NB4 (cell line): ENCODE data around the gene ZNF546.
A peak's percentile ranks its signal among the peaks of the same experiment; 100 is the strongest.

Experiments
- DNase-seq: peaks from one replicate; pipeline ENCODE4 v3.0.0; 2010; ENCODE audit warnings: low read depth
- H3K4me3 ChIP-seq: one replicate; pipeline ENCODE4 v1.5.1; 2011; ENCODE audit warnings: mild to moderate bottlenecking, low read depth, low read length, moderate library complexity
- MYC ChIP-seq: IDR thresholded peaks from 2 replicates; pipeline ENCODE4 v1.6.1; 2011; ENCODE audit warnings: low read depth, low read length
- POLR2A ChIP-seq: IDR thresholded peaks from 2 replicates; pipeline ENCODE4 v1.6.1; 2011; ENCODE audit warnings: mild to moderate bottlenecking; ENCODE audit not compliant: insufficient read length; ENCODE audit errors: extremely low read depth
- TF ChIP-seq, protein P1 (sequence below): IDR thresholded peaks from 2 replicates; pipeline ENCODE4 v1.6.1; 2011; ENCODE audit warnings: low read depth, low read length
- TF ChIP-seq, protein P2 (sequence below): IDR thresholded peaks from one replicate; pipeline ENCODE4 v1.5.1; 2012; ENCODE audit warnings: low read depth, low read length

Gene ZNF546

DNA sequence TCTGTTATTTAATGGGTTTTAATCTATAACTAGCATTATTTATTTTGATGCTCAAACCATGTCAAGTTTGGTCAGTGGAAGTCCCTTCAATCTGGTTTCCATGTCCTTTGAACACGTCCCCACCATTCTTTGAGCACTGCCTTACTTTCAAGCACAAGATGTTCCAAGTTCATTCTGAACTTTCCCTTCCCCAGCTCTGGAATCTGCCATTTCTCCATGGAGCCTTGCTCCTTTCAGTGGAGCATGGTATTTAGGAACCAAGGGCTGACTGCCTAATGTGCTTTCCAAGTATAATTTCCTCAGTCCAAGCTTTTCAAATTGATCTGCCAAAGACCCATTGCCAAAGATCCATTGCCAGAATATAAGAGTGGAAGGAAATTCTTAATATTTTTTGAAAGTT lies 1.1 kb upstream of the ZNF546 start:
- TF ChIP-seq, protein P1, sequence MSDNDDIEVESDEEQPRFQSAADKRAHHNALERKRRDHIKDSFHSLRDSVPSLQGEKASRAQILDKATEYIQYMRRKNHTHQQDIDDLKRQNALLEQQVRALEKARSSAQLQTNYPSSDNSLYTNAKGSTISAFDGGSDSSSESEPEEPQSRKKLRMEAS: no peak
- TF ChIP-seq, protein P2, sequence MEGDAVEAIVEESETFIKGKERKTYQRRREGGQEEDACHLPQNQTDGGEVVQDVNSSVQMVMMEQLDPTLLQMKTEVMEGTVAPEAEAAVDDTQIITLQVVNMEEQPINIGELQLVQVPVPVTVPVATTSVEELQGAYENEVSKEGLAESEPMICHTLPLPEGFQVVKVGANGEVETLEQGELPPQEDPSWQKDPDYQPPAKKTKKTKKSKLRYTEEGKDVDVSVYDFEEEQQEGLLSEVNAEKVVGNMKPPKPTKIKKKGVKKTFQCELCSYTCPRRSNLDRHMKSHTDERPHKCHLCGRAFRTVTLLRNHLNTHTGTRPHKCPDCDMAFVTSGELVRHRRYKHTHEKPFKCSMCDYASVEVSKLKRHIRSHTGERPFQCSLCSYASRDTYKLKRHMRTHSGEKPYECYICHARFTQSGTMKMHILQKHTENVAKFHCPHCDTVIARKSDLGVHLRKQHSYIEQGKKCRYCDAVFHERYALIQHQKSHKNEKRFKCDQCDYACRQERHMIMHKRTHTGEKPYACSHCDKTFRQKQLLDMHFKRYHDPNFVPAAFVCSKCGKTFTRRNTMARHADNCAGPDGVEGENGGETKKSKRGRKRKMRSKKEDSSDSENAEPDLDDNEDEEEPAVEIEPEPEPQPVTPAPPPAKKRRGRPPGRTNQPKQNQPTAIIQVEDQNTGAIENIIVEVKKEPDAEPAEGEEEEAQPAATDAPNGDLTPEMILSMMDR: no peak
- TF ChIP-seq POLR2A (no peak), MYC (no peak)
- peak overlapping the region; percentile 87 for H3K4me3 ChIP-seq
- DNase-seq: no peak

DNA sequence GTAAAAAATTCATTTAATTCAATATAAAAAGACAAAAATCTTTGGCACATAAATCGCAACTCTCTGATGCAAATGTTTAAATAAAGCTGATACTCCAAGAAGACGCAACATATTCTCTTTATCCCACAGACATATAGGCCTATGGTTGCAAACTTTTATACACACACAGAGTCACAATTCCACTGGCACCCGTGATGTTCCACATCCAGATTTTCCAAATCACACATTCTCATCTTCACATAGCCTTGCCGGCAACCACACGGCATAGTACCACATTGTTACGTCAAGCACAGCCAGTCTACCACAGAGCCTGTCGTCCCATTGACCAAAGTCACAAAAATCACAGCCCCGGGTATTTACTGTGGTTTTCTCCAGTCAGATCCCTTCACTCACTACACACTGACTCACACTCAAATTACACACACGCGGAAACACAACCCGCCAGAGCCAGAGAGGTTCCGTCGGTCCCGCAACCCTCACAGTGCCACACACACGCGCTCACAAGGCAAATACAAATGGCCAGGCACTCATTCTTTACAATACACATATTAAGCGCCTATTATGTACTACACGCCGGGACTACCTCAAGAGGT lies 546 bp upstream of the ZNF546 start:
- H3K4me3 ChIP-seq: peak overlapping the region; percentile 87
- peak; percentile 47 for DNase-seq
- TF ChIP-seq POLR2A (no peak), MYC (no peak)
- TF ChIP-seq, protein P1: no peak; the same call in 1 of the 2 replicates
- TF ChIP-seq, protein P2: no peak

DNA sequence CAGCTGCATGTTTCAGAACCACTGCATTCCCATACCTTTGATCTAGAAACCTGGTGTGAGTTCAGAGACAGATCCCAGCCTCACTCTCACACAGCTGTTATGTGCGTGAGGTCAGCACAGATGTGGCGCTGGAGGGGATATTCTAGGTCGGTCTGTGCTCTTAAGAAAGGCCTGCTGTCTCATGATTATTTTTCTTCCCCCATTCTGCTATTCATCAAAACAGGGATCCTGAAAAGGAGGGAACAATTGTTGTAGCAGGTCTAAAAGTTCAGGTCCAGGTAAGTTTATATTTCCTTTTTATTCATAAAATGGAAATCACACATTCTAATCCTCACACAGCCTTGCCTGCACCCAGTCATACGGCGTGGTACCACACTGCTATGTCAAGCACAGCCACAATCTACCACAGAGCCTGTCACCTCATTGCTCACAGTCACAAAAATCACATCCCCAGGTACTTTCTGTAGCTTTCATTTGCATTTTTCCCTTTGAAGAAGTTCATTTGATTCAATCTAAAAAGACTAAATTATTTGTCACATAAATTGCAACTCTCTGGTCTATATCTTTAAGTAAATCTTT lies 867 bp downstream of the ZNF546 start:
- no peak for DNase-seq
- H3K4me3 ChIP-seq: peak overlapping the region; percentile 87
- TF ChIP-seq, protein P1: no peak
- TF ChIP-seq, protein P2: no peak
- TF ChIP-seq POLR2A: no peak
- no peak for TF ChIP-seq MYC

- DNase-seq: no peak
- TF ChIP-seq, protein P1: no peak
- TF ChIP-seq MYC (no peak), POLR2A (no peak)
- TF ChIP-seq, protein P2: no peak
- H3K4me3 ChIP-seq: no peak overlapping the region
These were observed 1.6 kb downstream of the ZNF546 start for GRCh38 chr19:39998501-39998900.

GRCh38 chr19:40005691-40006272 lies 8.9 kb downstream of the ZNF546 start:
- DNase-seq: no peak
- H3K4me3 ChIP-seq: no peak overlapping the region
- TF ChIP-seq MYC (no peak), POLR2A (no peak)
- TF ChIP-seq, protein P1: no peak
- TF ChIP-seq, protein P2: no peak
